Right lobe of liver (tissue), 6 donors: ENCODE data around the gene PDP2. TPM values are rescaled to one million over a fixed set of nuclear protein-coding genes. Genes with fewer than 3 reads are reported as not detected.

Experiments
- ATAC-seq, 4 donors: fragments of 200-7000 bp; cut with Tn5 transposase; one replicate each; pipeline ENCODE4 v1.9.1; 2020; ENCODE audit warnings: mild to moderate bottlenecking in 4 of 4, moderate library complexity in 4 of 4
- DNase-seq, 3 donors: peaks; one replicate each; pipeline ENCODE4 v3.0.0-alpha.2; 2020
- H3K27ac ChIP-seq, 3 donors: fragments of 200-600 bp; one replicate each; pipeline ENCODE4 v1.8.0; 2022
- H3K27me3 ChIP-seq, 2 donors: fragments of 200-600 bp; one replicate each; pipeline ENCODE4 v1.8.0; 2022
- H3K36me3 ChIP-seq, 4 donors: fragments of 200-600 bp; sonication (generic) in 1 of 4; one replicate each; pipeline versions ENCODE4 v1.5.1 to v1.8.0; 2017 to 2022; ENCODE audit warnings: control low read depth in 1 of 4
- H3K4me1 ChIP-seq, 4 donors: fragments of 200-600 bp; sonication (generic) in 1 of 4; one replicate each; pipeline versions ENCODE4 v1.5.1 to v1.8.0; 2017 to 2022; ENCODE audit warnings: control low read depth in 1 of 4
- H3K4me3 ChIP-seq, 3 donors: fragments of 200-600 bp; one replicate each; pipeline ENCODE4 v1.8.0; 2022
- H3K9me3 ChIP-seq, 4 donors: fragments of 200-600 bp; sonication (generic) in 1 of 4; one replicate each; pipeline versions ENCODE4 v1.5.1 to v1.8.0; 2017 to 2022; ENCODE audit warnings: control low read depth in 1 of 4
- CTCF ChIP-seq, 4 donors: fragments of 200-600 bp in 3 of 4; fragments of 450-650 bp in 1 of 4; IDR thresholded peaks; one replicate each; pipeline versions ENCODE4 v1.5.1 to v1.8.0; 2016 to 2022; ENCODE audit warnings: antibody characterized with exemption in 4 of 4, mild to moderate bottlenecking in 2 of 4
- POLR2A ChIP-seq: fragments of 450-650 bp; IDR thresholded peaks from one replicate; pipeline ENCODE4 v1.6.1; 2017; ENCODE audit warnings: antibody characterized with exemption, mild to moderate bottlenecking
- WGBS: methylation state at CpG from one replicate; pipeline ENCODE4 v1.1.6; 2018; ENCODE audit warnings: low coverage, low lambda C conversion rate; ENCODE audit not compliant: insufficient coverage; ENCODE audit errors: missing lambda C conversion rate; 5-methylcytosine and 5-hydroxymethylcytosine counted together
- intact Hi-C, 2 donors: fragments of 100-400 bp; cut with DNase I; formaldehyde crosslinking; loops; one replicate each; pipeline versions ENCODE4 v1.11.2 to v1.14.1; 2022
- total RNA-seq, 6 experiments: library from RNA; depleted of rRNA in 2 of 6; stranded (reverse); fragments of >200 nt in 2 of 6; fragmentation: NEBNext Ultra II Directional in 3 of 6; extraction: Animal tissue kit (Norgen Biotek cat#: 25700) in 3 of 6; gene quantifications; one replicate each; pipeline versions ENCODE4 v1.1.0 to v1.2.4, GENCODE V29; 2016 to 2023
- donor health status: DM: no; HTN: yes; CAD: no.
- donor health status: DM: no; HTN: no; CAD: no.
- donor health status: DM: no; HTN: no; CAD: no.
- donor health status: DM: no; HTN: yes; CAD: no.
- donor health status: DM: no; HTN: yes; CAD: no.

PDP2 gene
- total RNA-seq, 6 experiments from 2014 or later, result 5.1 to 15.5 (median 10.8) TPM

GRCh38 chr16:66930189-66930588, 49.9 kb downstream of the PDP2 start:
- Histone ChIP-seq H3K27me3 (no peaks in the 10 kb centered on the region), H3K4me3 (no peak overlapping the region), H3K4me1 (peaks cover 0 to 17% (median 8%) of the 10 kb centered on the region in 4 donors), H3K9me3 (no peaks in the 10 kb centered on the region), H3K36me3 (no peaks in the 10 kb centered on the region), H3K27ac (peak overlapping the region in 2 of 3 donors; percentile 47 to 63)
- intact Hi-C loops, result no loop called here
- TF ChIP-seq CTCF (IDR thresholded peaks at IDR 0.05) (no peak), POLR2A (no peak)
- ATAC-seq (peak; percentile 50 to 68 (median 58)), DNase-seq (peak; percentile 83 to 91 (median 86))
- 53% methylated on average over 3 of the region's 4 CpGs for WGBS

DNA sequence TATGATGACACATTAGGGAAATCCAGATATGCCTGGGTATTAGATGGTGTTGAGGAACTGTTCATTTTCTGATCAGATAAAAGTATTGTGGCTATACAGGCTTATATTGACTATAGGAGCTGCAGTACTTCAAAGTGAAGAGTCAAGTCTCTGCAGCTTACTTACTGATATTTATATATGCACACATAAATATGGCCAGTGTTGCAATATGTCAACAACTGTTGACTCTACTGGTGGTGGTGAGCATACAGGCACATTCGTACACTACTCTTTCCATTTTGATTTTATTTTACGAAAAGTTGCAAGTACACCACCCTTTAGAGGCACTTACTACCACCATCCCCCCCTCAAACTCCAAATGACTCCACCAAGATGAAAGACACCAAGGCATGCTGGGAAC, 51.4 kb downstream of the PDP2 start:
- Histone ChIP-seq H3K9me3 (no peaks in the 10 kb centered on the region), H3K36me3 (no peaks in the 10 kb centered on the region), H3K4me1 (peaks cover 0 to 16% (median 7%) of the 10 kb centered on the region in 4 donors), H3K27ac (no peak overlapping the region), H3K27me3 (no peaks in the 10 kb centered on the region), H3K4me3 (no peak overlapping the region)
- DNase-seq (no peak), ATAC-seq (no peak)
- intact Hi-C loops, result no loop called here
- 68% methylated on average over 2 of the region's 2 CpGs for WGBS
- TF ChIP-seq POLR2A (no peak), CTCF (IDR thresholded peaks at IDR 0.05) (no peak)

DNA sequence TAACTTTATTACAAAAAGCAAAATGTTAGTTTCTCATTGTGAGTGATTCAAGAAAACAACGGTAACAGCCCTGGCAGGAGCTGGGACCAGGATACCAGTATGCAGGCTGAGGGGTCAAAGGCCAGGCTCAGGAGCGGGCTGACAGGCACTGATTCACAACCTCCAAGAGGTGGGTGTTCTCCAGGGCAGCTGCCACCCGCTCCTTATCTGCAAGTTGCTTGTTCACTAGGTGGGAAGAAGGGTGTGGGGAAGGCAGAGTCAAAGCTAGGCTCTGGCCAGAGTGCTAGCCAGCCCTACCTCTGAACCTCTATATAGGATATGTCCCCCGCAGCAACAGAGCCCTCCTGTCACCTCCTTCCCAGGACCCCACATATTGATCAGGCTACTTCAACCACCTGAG, 51.8 kb downstream of the PDP2 start:
- Histone ChIP-seq H3K36me3 (no peaks in the 10 kb centered on the region), H3K27ac (no peak overlapping the region), H3K9me3 (no peaks in the 10 kb centered on the region), H3K27me3 (no peaks in the 10 kb centered on the region), H3K4me3 (no peak overlapping the region), H3K4me1 (peaks cover 0 to 20% (median 8%) of the 10 kb centered on the region in 4 donors)
- no peak for TF ChIP-seq POLR2A
- no peak for TF ChIP-seq CTCF (IDR thresholded peaks at IDR 0.05)
- 31% methylated on average over 2 of the region's 4 CpGs for WGBS
- ATAC-seq (no peak), DNase-seq (no peak)
- intact Hi-C loops, result no loop called here

DNA sequence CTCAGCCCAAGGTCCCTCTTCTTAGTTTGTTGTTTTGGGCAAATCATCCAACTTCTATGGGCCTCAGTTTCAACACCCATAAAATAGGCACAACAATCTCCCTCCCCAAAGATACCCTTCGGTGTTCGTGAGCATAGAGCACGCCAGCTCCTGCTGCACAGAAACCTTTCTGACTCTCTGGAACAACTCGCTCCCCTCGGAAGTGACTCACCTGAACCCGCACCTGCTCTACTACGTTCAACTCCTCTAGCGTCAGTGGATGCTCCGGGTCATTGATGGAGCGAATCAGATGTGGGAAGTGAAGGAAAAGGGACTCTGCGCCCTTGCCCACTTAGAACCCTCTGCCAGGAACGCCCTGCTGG, 53.4 kb downstream of the PDP2 start:
- no peaks in the 10 kb centered on the region for H3K9me3 ChIP-seq
- no peaks in the 10 kb centered on the region for H3K27me3 ChIP-seq
- DNase-seq (no peak), ATAC-seq (no peak)
- H3K4me1 ChIP-seq, result peaks cover 0 to 36% (median 16%) of the 10 kb centered on the region in 4 donors
- intact Hi-C loops, result no loop called here
- TF ChIP-seq POLR2A (no peak), CTCF (IDR thresholded peaks at IDR 0.05) (no peak)
- WGBS, result 0% methylated on average over 9 of the region's 12 CpGs
- peak overlapping the region; percentile 94 to 100 (median 98) for H3K4me3 ChIP-seq
- H3K36me3 ChIP-seq, result peaks cover 0 to 10% (median 6%) of the 10 kb centered on the region in 4 donors
- peak overlapping the region; percentile 95 to 99 (median 95) for H3K27ac ChIP-seq
